HG03103 (cell line): ENCODE results near the gene PCDHA1.
"Not testable (repeated sequence)": the region's sequence is repeated elsewhere in the genome, so short reads cannot be mapped to it uniquely, and the experiment has no call there.

Source experiments
- ATAC-seq: cut with Tn5 transposase; IDR thresholded peaks from one replicate; pipeline ENCODE4 v1.9.1; 2021; ENCODE audit warnings: low read depth; ENCODE audit not compliant: unreplicated experiment

The PCDHA1 gene

DNA sequence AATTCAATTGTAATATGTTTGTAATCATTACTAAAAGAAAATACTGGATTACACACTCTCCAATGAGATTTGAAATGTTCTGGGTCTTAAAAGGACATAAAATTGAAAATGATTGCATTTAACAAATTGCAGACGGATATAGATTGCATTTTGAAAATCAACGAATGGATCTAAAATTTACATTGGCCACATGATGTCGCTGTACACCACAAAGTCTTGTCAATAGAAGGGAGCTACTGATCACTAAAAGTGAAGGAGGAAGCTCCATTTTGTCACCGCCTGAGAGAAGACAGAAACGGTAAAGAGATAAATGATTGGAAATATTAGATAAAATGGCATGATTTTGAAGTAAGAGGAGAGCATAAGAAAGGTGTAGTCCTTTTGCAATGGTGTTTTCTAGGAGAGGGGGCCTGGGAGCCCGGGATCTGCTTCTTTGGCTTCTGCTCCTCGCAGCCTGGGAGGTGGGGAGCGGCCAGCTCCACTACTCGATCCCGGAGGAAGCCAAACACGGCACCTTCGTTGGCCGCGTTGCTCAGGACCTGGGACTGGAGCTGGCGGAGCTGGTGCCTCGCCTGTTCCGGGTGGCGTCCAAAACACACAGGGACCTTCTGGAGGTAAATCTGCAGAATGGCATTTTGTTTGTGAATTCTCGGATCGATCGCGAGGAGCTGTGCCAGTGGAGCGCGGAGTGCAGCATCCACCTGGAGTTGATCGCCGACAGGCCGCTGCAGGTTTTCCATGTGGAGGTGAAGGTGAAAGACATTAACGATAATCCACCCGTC is at the start of gene PCDHA1:
PCDHA1 (plus strand) TSS at position 236 of the 782 bp plus-strand sequence.
- ATAC-seq = no peak

DNA sequence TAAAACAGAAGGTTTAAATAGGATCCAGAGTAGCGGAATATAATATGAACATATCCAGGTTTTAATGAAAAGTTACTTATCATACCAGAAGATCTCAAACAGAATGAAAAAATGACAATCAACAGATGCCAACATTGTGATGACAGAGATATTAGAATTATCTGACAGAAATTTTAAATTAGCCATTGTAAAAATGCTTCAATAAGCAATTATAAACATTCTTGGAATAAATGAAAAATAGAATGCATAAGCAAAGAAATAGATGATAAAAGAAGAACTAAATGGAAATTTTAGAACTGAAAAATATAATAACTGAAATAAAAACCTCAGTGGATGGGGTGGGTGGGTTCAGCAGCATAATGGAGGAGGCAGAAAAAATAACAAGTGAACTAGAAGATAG is 48.5 kb upstream of the PCDHA1 start:
- no peak for ATAC-seq

GRCh38 chr5:140741967-140742366 is 44.0 kb upstream of the PCDHA1 start:
- ATAC-seq = no peak

GRCh38 chr5:140753561-140753960 is 32.4 kb upstream of the PCDHA1 start:
- no peak for ATAC-seq

GRCh38 chr5:140764177-140764973 is 21.6 kb upstream of the PCDHA1 start:
- ATAC-seq = no peak

GRCh38 chr5:140767444-140767843 is 18.5 kb upstream of the PCDHA1 start:
- ATAC-seq = no peak

- ATAC-seq = no peak
These were observed 5.4 kb upstream of the PCDHA1 start for GRCh38 chr5:140780512-140780911.

GRCh38 chr5:140787422-140787821 is 1.5 kb downstream of the PCDHA1 start:
- ATAC-seq = not testable (repeated sequence)

- not testable (repeated sequence) for ATAC-seq
These were observed 2.0 kb downstream of the PCDHA1 start for GRCh38 chr5:140787849-140788504.

DNA sequence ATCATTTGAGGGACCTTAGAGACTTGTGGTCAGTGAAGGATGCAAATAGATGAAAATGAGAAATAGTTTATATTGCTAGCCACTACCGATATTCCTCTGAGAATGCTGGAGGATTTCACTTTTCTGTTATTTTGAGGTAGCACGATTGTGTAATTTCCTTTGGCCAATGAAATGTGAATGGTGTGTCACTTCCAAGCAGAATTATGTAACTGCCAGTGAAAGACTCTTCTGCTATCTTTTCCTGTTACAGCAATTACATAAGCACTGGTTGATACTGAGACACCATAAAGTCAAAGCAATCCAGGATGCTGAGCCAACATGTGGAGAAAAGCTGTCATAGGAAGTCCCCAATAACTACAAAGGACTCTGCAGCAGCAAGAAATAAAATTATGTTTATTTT is 5.1 kb downstream of the PCDHA1 start:
- ATAC-seq = no peak

DNA sequence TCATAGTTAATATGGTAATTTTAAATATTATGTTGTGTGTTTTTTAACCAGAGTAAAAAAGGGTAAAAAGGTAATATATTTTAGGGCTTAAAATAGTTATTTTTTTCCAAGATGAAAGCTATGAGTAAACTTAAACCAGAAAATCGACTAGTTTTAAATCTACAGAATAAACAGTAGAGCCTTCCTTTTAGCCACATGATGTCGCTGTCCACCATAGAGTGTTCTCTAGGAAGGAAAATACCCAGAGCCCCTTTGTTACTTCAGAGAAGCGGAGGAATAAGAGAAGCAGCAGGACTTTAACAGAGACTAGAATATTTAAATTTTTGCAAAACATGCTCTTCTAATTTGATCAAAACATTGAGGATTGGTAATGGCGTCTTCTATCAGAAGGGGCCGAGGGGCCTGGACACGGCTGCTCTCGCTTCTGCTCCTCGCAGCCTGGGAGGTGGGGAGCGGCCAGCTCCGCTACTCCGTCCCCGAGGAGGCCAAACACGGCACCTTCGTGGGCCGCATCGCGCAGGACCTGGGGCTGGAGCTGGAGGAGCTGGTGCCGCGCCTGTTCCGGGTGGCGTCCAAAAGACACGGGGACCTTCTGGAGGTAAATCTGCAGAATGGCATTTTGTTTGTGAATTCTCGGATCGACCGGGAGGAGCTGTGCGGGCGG is 8.8 kb downstream of the PCDHA1 start, which contains the start of gene PCDHA2:
PCDHA2 (plus strand) TSS at position 258 of the 664 bp plus-strand sequence.
- ATAC-seq = no peak

GRCh38 chr5:140795259-140795641 is 9.3 kb downstream of the PCDHA1 start:
- no peak for ATAC-seq

DNA sequence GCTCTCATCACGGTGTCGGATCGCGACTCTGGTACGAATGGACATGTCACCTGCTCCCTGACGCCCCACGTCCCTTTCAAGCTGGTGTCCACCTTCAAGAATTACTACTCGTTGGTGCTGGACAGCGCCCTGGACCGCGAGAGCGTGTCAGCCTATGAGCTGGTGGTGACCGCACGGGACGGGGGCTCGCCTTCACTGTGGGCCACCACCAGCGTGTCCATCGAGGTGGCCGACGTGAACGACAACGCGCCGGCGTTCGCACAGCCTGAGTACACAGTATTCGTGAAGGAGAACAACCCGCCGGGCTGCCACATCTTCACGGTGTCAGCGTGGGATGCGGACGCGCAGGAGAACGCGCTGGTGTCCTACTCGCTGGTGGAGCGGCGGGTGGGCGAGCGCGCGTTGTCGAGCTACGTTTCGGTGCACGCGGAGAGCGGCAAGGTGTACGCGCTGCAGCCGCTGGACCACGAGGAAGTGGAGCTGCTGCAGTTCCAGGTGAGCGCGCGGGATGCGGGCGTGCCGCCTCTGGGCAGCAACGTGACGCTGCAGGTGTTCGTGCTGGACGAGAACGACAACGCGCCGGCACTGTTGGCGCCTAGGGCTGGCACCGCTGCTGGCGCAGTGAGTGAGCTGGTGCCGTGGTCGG is 10.3 kb downstream of the PCDHA1 start:
- ATAC-seq = not testable (repeated sequence)

DNA sequence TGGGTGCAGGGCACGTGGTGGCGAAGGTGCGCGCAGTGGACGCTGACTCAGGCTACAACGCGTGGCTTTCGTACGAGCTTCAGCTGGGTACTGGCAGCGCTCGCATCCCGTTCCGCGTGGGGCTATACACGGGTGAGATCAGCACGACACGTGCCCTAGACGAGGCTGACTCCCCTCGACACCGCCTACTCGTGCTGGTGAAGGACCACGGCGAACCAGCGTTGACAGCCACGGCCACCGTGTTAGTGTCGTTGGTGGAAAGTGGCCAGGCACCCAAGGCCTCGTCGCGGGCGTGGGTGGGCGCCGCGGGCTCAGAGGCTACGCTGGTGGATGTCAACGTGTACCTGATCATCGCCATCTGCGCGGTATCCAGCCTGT is 10.8 kb downstream of the PCDHA1 start:
- ATAC-seq = no peak

- ATAC-seq = no peak
These were observed 15.0 kb downstream of the PCDHA1 start, which contains the start of gene PCDHA3 for GRCh38 chr5:140800816-140801493. TSS of gene PCDHA3 (plus strand) at chr5:140801057.

GRCh38 chr5:140801494-140801841 is 15.5 kb downstream of the PCDHA1 start:
- ATAC-seq = no peak

GRCh38 chr5:140802381-140802780 is 16.4 kb downstream of the PCDHA1 start:
- ATAC-seq = not testable (repeated sequence)

GRCh38 chr5:140802781-140803271 is 16.9 kb downstream of the PCDHA1 start:
- no peak for ATAC-seq
